Hepatocyte (in vitro differentiated cells): ENCODE results near the gene XKR7. TPM values are rescaled to one million over a fixed set of nuclear protein-coding genes. Genes with fewer than 3 reads are reported as not detected.

Experiments used
- DNase-seq: peaks from one replicate; pipeline ENCODE4 v3.0.0-alpha.2; 2016; ENCODE audit warnings: low spot score
- H2AFZ ChIP-seq: fragments of 200-600 bp; sonication (generic); 2 replicates; pipeline ENCODE4 v1.6.0; 2016; ENCODE audit warnings: antibody characterized with exemption, mild to moderate bottlenecking
- H3K27ac ChIP-seq: fragments of 200-600 bp; sonication (generic); 2 replicates; pipeline ENCODE4 v1.5.1; 2016; ENCODE audit warnings: mild to moderate bottlenecking
- H3K27me3 ChIP-seq: fragments of 200-600 bp; sonication (generic); 2 replicates; pipeline ENCODE4 v1.6.1; 2016
- H3K36me3 ChIP-seq: fragments of 200-600 bp; sonication (generic); replicated peaks from 2 replicates; pipeline ENCODE4 v1.5.1; 2016; ENCODE audit warnings: low read depth; ENCODE audit not compliant: insufficient read depth
- H3K4me1 ChIP-seq: fragments of 200-600 bp; sonication (generic); 2 replicates; pipeline ENCODE4 v1.5.1; 2016; ENCODE audit warnings: mild to moderate bottlenecking, moderate library complexity; ENCODE audit not compliant: insufficient read depth
- H3K4me2 ChIP-seq: fragments of 200-600 bp; sonication (generic); 2 replicates; pipeline ENCODE4 v1.6.0; 2016
- H3K4me3 ChIP-seq: fragments of 200-600 bp; sonication (generic); 2 replicates; pipeline ENCODE4 v1.5.1; 2016; ENCODE audit warnings: mild to moderate bottlenecking
- H3K79me2 ChIP-seq: fragments of 200-600 bp; sonication (generic); 2 replicates; pipeline ENCODE4 v1.6.0; 2017; ENCODE audit warnings: mild to moderate bottlenecking
- H3K9me2 ChIP-seq: fragments of 200-600 bp; sonication (generic); replicated peaks from 2 replicates; pipeline ENCODE4 v1.6.0; 2017; ENCODE audit warnings: mild to moderate bottlenecking; ENCODE audit not compliant: insufficient read depth
- H3K9me3 ChIP-seq: fragments of 200-600 bp; sonication (generic); 2 replicates; pipeline ENCODE4 v1.5.1; 2016; ENCODE audit warnings: low read depth, mild to moderate bottlenecking
- H4K20me1 ChIP-seq: fragments of 200-600 bp; sonication (generic); 2 replicates; pipeline ENCODE4 v1.6.0; 2016; ENCODE audit warnings: mild to moderate bottlenecking; ENCODE audit not compliant: insufficient read depth, poor library complexity, severe bottlenecking
- CTCF ChIP-seq: fragments of 200-600 bp; sonication (generic); IDR thresholded peaks from 2 replicates; pipeline ENCODE4 v1.5.1; 2016; ENCODE audit warnings: antibody characterized with exemption, mild to moderate bottlenecking; ENCODE audit not compliant: poor library complexity
- EZH2 ChIP-seq: fragments of 200-600 bp; sonication (generic); IDR thresholded peaks from 2 replicates; pipeline ENCODE4 v1.6.1; 2016; ENCODE audit warnings: antibody characterized with exemption, mild to moderate bottlenecking, borderline replicate concordance
- EZH2phosphoT487 ChIP-seq: fragments of 200-600 bp; sonication (generic); IDR thresholded peaks from one replicate; pipeline ENCODE4 v1.6.1; 2018; ENCODE audit warnings: antibody characterized with exemption, mild to moderate bottlenecking, low read depth, moderate library complexity; ENCODE audit not compliant: unreplicated experiment, severe bottlenecking
- WGBS: methylation state at CpG from one replicate; pipeline ENCODE4 v1.1.6; 2016; ENCODE audit warnings: low lambda C conversion rate; ENCODE audit errors: missing lambda C conversion rate; 5-methylcytosine and 5-hydroxymethylcytosine counted together
- polyA plus RNA-seq: library from polyadenylated mRNA; unstranded; fragments of >200 nt; fragmentation: Nextera tagmentation; extraction: Ambion mirVana; gene quantifications from 2 replicates; pipeline ENCODE4 v1.2.1, GENCODE V29; 2016
- total RNA-seq: library from RNA; depleted of rRNA; stranded (reverse); fragments of >200 nt; gene quantifications from 2 replicates; pipeline ENCODE4 v1.2.3, GENCODE V29; 2014

XKR7 gene
- total and polyA plus RNA-seq, 2 experiments from 2014 or later: 0.37 TPM; not detected in 1

DNA sequence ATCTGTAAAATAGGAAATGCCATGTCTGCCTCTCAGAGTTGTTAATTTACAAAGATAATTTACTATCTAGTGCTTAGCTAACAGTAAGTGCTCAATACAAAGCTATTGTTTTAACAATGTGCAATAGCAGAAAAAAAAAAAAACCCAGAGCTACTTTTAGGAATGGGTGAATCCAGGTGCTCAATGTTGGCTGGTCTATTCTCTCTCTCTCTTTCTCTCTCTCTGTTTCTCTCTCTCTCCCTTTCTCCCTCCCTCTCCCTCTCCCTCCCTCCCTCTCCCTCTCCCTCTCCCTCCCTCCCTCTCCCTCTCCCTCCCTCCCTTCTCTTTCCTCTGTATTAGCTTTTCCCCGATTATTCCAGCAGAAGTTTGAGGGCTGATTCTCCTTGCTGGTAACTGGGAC is 30.1 kb upstream of the XKR7 start:
- no peaks in the 10 kb centered on the region for H3K9me2 ChIP-seq
- DNase-seq: no peak
- no peaks in the 10 kb centered on the region for H3K36me3 ChIP-seq
- H3K27ac ChIP-seq: no peak overlapping the region
- whole genome bisulfite sequencing: 64% methylated on average over 1 of the region's 1 CpG
- TF ChIP-seq EZH2phosphoT487: no peak
- H3K79me2 ChIP-seq: no peaks in the 10 kb centered on the region
- H3K4me1 ChIP-seq: no peaks in the 10 kb centered on the region
- H3K4me2 ChIP-seq: no peak overlapping the region
- no peak overlapping the region for H3K4me3 ChIP-seq
- H4K20me1 ChIP-seq: no peaks in the 10 kb centered on the region
- H3K27me3 ChIP-seq: no peaks in the 10 kb centered on the region
- no peak overlapping the region for H2AFZ ChIP-seq
- no peaks in the 10 kb centered on the region for H3K9me3 ChIP-seq

DNA sequence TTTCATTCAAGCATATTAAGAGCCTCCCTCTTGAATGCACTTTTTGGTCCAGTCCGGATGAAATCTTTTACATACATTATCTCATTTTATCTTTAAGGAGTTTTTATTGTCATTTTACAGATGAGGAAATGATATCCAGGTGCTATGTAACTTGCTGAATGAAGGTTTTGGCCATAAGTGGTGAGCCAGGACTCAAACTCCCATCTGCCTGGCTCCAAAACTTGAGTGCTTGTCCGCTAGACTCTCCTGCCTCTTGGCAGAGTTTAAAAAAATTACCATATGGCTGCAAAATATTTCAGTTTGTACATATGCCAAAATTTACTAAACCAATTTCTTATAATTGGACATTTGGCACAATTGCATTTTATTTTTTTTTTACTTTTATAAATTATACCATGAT is 28.3 kb upstream of the XKR7 start:
- 94% methylated on average over 2 of the region's 2 CpGs for WGBS

GRCh38 chr20:31943052-31943471 is 24.9 kb upstream of the XKR7 start:
- H3K4me1 ChIP-seq: no peaks in the 10 kb centered on the region
- WGBS: 95% methylated on average over 2 of the region's 2 CpGs
- H3K36me3 ChIP-seq: peaks cover 2% of the 10 kb centered on the region
- no peak for TF ChIP-seq CTCF
- no peaks in the 10 kb centered on the region for H4K20me1 ChIP-seq
- H3K9me2 ChIP-seq: no peaks in the 10 kb centered on the region
- H3K4me3 ChIP-seq: no peak overlapping the region
- H3K9me3 ChIP-seq: no peaks in the 10 kb centered on the region
- H3K4me2 ChIP-seq: no peak overlapping the region
- peaks cover 3% of the 10 kb centered on the region for H3K79me2 ChIP-seq
- no peak for DNase-seq
- no peak overlapping the region for H2AFZ ChIP-seq
- H3K27me3 ChIP-seq: no peaks in the 10 kb centered on the region
- H3K27ac ChIP-seq: no peak overlapping the region

More for the DNA sequence above, 28.3 kb upstream of the XKR7 start:
- Histone ChIP-seq H3K79me2 (no peaks in the 10 kb centered on the region), H3K9me3 (no peaks in the 10 kb centered on the region), H4K20me1 (no peaks in the 10 kb centered on the region), H3K4me3 (no peak overlapping the region), H3K4me1 (no peaks in the 10 kb centered on the region), H3K4me2 (no peak overlapping the region), H3K9me2 (no peaks in the 10 kb centered on the region), H3K27me3 (no peaks in the 10 kb centered on the region), H3K27ac (no peak overlapping the region), H2AFZ (no peak overlapping the region), H3K36me3 (no peaks in the 10 kb centered on the region)
- TF ChIP-seq EZH2phosphoT487 (no peak), CTCF (no peak), EZH2 (no peak)
- no peak for DNase-seq

DNA sequence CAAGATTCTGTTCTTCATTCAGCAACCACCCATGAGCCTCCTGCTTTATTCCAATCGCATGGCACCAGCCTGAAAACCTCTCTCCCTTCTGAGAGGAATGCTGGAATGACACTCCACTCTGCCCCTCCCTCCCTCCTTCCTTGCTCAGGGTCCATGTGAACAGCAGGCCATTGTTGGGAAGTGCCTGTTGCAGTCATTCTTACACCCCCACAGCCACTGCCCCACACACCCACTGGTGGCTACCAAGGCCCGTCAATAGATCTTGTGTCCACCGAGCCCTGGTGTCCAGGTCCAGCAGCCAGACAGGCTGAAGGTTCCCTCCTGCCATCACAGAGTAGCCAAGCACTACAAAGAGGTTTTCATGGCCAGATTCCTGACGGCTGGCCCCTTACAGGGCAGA is 22.6 kb upstream of the XKR7 start:
- Histone ChIP-seq H3K27me3 (no peaks in the 10 kb centered on the region), H3K4me1 (peaks cover under 1% of the 10 kb centered on the region), H3K4me2 (no peak overlapping the region), H3K9me3 (no peaks in the 10 kb centered on the region), H3K27ac (no peak overlapping the region), H3K36me3 (peaks cover 5% of the 10 kb centered on the region), H3K79me2 (peaks cover 21% of the 10 kb centered on the region), H4K20me1 (peaks cover 6% of the 10 kb centered on the region), H3K9me2 (no peaks in the 10 kb centered on the region), H3K4me3 (no peak overlapping the region), H2AFZ (no peak overlapping the region)
- WGBS: 86% methylated on average over 4 of the region's 4 CpGs
- TF ChIP-seq CTCF (no peak), EZH2 (no peak), EZH2phosphoT487 (no peak)
- DNase-seq: no peak
